ENCODE results near the gene DMBX1.

Gene DMBX1

DNA sequence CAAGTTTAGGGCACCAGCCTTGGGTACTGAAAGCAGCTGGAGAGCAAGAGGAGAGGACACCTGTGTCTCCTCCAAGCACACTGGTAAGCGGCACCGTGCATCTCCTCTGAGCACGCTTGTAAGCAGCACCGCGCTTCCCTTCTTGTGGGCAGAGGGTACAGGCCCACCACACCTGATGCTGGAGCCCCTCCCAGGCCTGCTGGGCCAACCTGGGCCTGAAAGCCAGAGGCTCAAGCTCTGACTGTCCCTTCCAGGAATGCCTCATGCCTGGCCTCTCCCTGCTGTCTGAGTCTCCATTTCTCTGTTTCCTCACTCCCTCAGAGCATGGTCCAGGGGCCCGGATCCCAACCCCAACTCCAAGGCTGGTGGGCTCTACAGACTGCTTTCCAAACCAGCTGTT is 25.9 kb downstream of the DMBX1 start:
- no peak for DNase-seq (ENCODE audit: low spot score)
- in situ Hi-C loops (cut with MboI; ENCODE audit: low pct_unique_long_range_greater_than_20kb, low sequenced_read_pairs, unreplicated experiment) = no loop called here
- TF ChIP-seq, protein P1, sequence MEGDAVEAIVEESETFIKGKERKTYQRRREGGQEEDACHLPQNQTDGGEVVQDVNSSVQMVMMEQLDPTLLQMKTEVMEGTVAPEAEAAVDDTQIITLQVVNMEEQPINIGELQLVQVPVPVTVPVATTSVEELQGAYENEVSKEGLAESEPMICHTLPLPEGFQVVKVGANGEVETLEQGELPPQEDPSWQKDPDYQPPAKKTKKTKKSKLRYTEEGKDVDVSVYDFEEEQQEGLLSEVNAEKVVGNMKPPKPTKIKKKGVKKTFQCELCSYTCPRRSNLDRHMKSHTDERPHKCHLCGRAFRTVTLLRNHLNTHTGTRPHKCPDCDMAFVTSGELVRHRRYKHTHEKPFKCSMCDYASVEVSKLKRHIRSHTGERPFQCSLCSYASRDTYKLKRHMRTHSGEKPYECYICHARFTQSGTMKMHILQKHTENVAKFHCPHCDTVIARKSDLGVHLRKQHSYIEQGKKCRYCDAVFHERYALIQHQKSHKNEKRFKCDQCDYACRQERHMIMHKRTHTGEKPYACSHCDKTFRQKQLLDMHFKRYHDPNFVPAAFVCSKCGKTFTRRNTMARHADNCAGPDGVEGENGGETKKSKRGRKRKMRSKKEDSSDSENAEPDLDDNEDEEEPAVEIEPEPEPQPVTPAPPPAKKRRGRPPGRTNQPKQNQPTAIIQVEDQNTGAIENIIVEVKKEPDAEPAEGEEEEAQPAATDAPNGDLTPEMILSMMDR (IDR thresholded peaks at IDR 0.05; ENCODE audit: extremely low read depth, insufficient read depth, missing control alignments) = no peak

DNA sequence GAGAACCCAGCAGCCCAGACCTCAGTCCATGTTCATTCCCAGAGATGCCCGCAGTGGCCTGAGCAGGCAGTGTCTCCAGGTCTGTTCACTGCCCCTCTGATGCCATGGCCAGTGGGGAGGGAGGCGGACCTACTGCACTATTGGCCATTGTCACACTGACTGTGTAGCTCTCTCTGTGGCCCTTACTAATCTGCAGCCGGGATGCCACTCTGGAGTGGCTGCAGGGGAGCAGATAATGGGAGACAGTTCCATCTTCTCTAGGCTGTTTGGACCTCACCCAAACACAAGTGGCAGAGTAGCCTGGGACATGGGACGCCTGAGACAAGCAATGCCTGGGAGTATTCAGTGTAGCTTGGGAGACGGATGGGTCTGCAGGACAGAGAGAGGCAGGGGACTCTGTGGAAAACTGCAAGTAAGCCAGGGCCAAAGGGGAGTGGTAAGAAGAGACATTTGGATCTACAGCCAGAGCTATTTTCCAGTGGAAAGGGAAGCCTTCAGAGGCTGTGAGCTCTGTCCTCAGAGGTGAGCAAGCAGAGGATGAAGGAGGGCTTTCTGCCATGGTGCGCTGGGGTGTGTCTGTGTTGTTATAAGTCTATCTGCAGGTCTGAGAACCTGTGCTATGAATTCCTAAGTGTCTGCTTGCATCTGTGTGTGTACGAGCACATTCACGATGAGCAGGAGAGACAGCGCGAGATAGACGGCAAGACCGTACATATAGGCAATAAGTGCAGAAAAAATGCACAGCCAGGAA is 26.7 kb downstream of the DMBX1 start:
- DNase-seq (ENCODE audit: low spot score) = no peak
- in situ Hi-C loops (cut with MboI; ENCODE audit: low pct_unique_long_range_greater_than_20kb, low sequenced_read_pairs, unreplicated experiment) = no loop called here
- TF ChIP-seq, protein P1 (IDR thresholded peaks at IDR 0.05; ENCODE audit: extremely low read depth, insufficient read depth, missing control alignments) = no peak

DNA sequence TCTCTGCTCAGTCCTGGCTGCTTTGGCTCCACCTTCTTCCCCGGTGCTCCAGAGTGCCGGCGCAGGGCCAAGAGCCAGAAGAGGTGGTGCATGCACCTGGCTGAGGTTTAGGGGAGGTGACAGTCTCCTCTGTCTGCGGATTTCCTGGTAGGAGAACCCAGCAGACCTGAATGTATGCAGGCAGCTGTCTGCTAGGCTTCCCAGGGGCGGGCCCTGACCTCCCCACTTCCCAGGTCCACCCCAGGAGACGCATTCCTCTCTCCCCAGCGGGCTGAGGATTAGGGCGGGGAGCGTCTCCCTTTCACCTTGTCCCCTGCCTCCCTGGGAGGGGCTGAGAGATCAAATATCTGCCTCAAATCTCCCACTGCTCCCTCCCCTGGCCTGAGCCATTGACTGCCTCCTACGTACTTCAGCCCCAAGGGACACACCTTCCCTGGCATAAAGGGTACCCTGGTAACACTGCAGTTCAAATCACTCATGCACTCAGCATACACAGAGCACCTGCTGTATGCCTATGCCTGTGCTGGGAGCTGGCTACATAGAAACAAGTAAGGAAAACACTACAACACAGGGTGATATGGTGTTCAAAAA is 27.5 kb downstream of the DMBX1 start:
- TF ChIP-seq, protein P1 (IDR thresholded peaks at IDR 0.05; ENCODE audit: extremely low read depth, insufficient read depth, missing control alignments) = no peak
- in situ Hi-C loops (cut with MboI; ENCODE audit: low pct_unique_long_range_greater_than_20kb, low sequenced_read_pairs, unreplicated experiment) = no loop called here
- DNase-seq (ENCODE audit: low spot score) = no peak

DNA sequence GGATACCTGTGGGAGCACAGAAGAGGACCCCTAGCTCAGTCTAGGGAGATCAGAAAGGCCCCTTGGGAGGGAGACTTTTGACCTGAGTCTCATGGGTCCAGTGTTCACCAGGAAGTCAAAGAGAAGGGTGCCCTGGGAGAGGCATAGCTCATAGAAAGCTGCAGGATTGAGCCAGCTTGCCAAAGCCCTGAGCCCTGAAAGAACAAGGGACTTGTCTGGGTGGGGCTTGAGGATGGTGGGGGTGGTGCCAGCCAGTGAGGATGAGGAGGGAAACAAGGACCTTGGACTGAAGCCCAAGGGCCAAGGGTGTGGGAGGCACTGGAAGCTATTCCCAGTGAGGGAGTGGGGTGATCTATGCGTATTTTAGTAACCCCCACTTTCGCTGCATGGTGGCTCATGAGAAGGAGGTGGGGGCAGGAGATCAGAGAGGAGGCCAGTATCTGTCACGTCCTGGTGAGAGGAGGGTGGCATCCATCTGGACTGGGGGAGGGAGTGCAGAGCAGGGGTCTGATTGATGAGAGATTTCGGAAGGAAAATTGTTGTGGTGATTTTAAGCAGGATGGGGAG is 28.4 kb downstream of the DMBX1 start:
- TF ChIP-seq, protein P1 (IDR thresholded peaks at IDR 0.05; ENCODE audit: extremely low read depth, insufficient read depth, missing control alignments) = no peak
- in situ Hi-C loops (cut with MboI; ENCODE audit: low pct_unique_long_range_greater_than_20kb, low sequenced_read_pairs, unreplicated experiment) = no loop called here

DNA sequence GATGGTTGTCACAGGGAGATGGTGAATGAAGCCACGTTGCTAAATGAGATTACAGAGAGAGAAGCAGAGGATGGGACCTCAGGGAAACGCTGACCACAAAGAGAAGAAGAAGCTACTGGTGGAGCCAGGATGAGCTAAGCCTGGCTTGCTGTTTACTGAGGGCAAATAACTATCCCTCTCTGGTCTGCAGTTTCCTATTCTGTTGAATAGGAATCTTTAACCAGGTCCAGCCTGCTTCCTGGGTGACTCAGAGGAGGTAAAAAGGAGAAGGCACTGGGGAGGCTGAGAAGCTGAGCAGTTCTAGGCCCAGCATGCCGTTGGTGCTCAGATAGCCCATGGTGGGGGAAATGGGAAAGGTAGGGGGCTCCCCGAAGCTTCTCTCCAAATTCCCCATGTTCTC is 29.6 kb downstream of the DMBX1 start:
- in situ Hi-C loops (cut with MboI; ENCODE audit: low pct_unique_long_range_greater_than_20kb, low sequenced_read_pairs, unreplicated experiment) = no loop called here
- TF ChIP-seq, protein P1 (IDR thresholded peaks at IDR 0.05; ENCODE audit: extremely low read depth, insufficient read depth, missing control alignments) = no peak
- no peak for DNase-seq (ENCODE audit: low spot score)

More for the DNA sequence above, 28.4 kb downstream of the DMBX1 start:
- no peak for DNase-seq (ENCODE audit: low spot score)

DNA sequence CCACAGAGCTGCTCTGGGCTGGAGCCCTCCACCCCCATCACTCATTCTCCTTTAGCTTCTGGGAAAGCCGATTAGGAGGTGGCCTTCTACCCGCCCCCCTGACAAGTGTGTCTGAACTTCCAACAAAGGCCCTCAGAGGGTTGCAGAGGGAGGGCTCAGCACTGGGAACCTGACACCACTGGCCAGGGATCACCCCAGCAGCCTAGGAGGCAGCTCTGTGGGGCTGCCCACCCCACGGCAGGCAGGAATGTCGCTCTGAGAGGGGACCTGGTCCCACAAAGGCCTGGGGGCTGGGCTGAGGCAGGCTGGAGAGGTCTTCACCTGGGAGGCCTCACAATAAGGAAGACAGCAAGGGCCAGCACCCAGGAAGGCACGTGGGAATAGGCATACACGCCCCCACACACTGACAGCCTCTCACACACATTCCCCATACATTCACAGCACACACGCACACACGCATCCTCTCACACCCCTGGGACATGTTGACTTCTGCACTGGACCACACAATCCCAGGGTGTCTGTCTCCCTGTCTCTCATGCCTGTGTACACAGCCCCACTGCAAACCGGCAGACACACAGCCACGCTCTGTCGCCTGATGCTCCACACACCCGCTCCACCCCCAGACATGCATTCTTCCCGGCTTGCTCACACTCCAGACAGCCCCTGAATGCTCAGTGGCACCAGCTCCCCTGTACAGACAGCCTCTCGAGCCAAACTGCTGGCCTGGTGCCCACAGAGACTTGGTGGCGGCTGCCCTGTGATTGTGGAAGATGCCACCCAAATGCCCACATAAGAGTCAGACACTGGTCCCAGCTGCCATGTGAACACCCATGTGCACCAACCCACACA is 30.7 kb downstream of the DMBX1 start:
- in situ Hi-C loops (cut with MboI; ENCODE audit: low pct_unique_long_range_greater_than_20kb, low sequenced_read_pairs, unreplicated experiment) = loop anchor here (10.0 kb wide), 1 partner anchor 75 kb away; no protein-coding TSS in a partner anchor
- TF ChIP-seq, protein P1 (IDR thresholded peaks at IDR 0.05; ENCODE audit: extremely low read depth, insufficient read depth, missing control alignments) = no peak
- DNase-seq (ENCODE audit: low spot score) = no peak
